ENCODE results near the gene LEFTY1. TPM values are rescaled to one million over a fixed set of nuclear protein-coding genes. Genes with fewer than 3 reads are reported as not detected.

Gene LEFTY1
- polyA plus RNA-seq, 1 donor: 0.57 TPM

GRCh38 chr1:225873281-225873850, 15.6 kb downstream of the LEFTY1 start:
- DNase-seq (ENCODE audit: low read depth): no peak

- DNase-seq (ENCODE audit: low read depth): no peak
These were observed 16.9 kb downstream of the LEFTY1 start for GRCh38 chr1:225872075-225872430.

- no peak for DNase-seq (ENCODE audit: low read depth)
These were observed 17.4 kb downstream of the LEFTY1 start for GRCh38 chr1:225871359-225872074.

GRCh38 chr1:225870911-225871310, 18.0 kb downstream of the LEFTY1 start:
- no peak for DNase-seq (ENCODE audit: low read depth)

- DNase-seq (ENCODE audit: low read depth): no peak
These were observed 20.2 kb downstream of the LEFTY1 start for GRCh38 chr1:225868631-225869330.

- DNase-seq (ENCODE audit: low read depth): no peak
These were observed 22.0 kb downstream of the LEFTY1 start for GRCh38 chr1:225866981-225867380.

GRCh38 chr1:225866061-225866837, 22.7 kb downstream of the LEFTY1 start:
- no peak for DNase-seq (ENCODE audit: low read depth)

- DNase-seq (ENCODE audit: low read depth): no peak
These were observed 23.4 kb downstream of the LEFTY1 start for GRCh38 chr1:225865514-225865913.

GRCh38 chr1:225863167-225863566, 25.8 kb downstream of the LEFTY1 start:
- no peak for DNase-seq (ENCODE audit: low read depth)

- DNase-seq (ENCODE audit: low read depth): no peak
These were observed 26.4 kb downstream of the LEFTY1 start for GRCh38 chr1:225862581-225862950.

- no peak for DNase-seq (ENCODE audit: low read depth)
These were observed 26.9 kb downstream of the LEFTY1 start for GRCh38 chr1:225861834-225862580.

- DNase-seq (ENCODE audit: low read depth): no peak
These were observed 28.0 kb downstream of the LEFTY1 start for GRCh38 chr1:225860876-225861441.

GRCh38 chr1:225860107-225860506, 28.8 kb downstream of the LEFTY1 start:
- DNase-seq (ENCODE audit: low read depth): no peak

- DNase-seq (ENCODE audit: low read depth): no peak
These were observed 29.8 kb downstream of the LEFTY1 start for GRCh38 chr1:225859151-225859550.

- no peak for DNase-seq (ENCODE audit: low read depth)
These were observed 31.7 kb downstream of the LEFTY1 start for GRCh38 chr1:225857256-225857655.

GRCh38 chr1:225855503-225856300, 33.2 kb downstream of the LEFTY1 start:
- no peak for DNase-seq (ENCODE audit: low read depth)

GRCh38 chr1:225853441-225853840, 35.5 kb downstream of the LEFTY1 start:
- DNase-seq (ENCODE audit: low read depth): no peak

GRCh38 chr1:225852413-225853124, 36.4 kb downstream of the LEFTY1 start:
- no peak for DNase-seq (ENCODE audit: low read depth)

- DNase-seq (ENCODE audit: low read depth): no peak
These were observed 37.1 kb downstream of the LEFTY1 start for GRCh38 chr1:225851805-225852204.

- DNase-seq (ENCODE audit: low read depth): no peak
These were observed 38.6 kb downstream of the LEFTY1 start for GRCh38 chr1:225850370-225850769.

All from forelimb muscle (tissue), 1 donor.